Bronchial epithelial cell (primary cell): ENCODE results near the gene LARP1. TPM values are rescaled to one million over a fixed set of nuclear protein-coding genes. Genes with fewer than 3 reads are reported as not detected.

ENCODE experiments used
- DNase-seq: peaks from one replicate; pipeline ENCODE4 v3.0.0-alpha.2; 2010; ENCODE audit warnings: low read depth
- FAIRE-seq: peaks from 2 replicates; lab custom pipeline; 2011; peaks lifted over from hg19 to GRCh38; lab: Jason Lieb, UNC
- H3K27me3 ChIP-seq: 2 replicates; pipeline ENCODE4 v1.5.1; 2011; ENCODE audit warnings: low read length; ENCODE audit not compliant: control insufficient read depth, insufficient read depth
- H3K36me3 ChIP-seq: 2 replicates; pipeline ENCODE4 v1.5.1; 2011; ENCODE audit warnings: low read length; ENCODE audit not compliant: control insufficient read depth, insufficient read depth
- H3K4me3 ChIP-seq: 2 replicates; pipeline ENCODE4 v1.5.1; 2011; ENCODE audit warnings: mild to moderate bottlenecking, low read depth, low read length, control low read depth
- CTCF ChIP-seq: IDR thresholded peaks from 2 replicates; pipeline ENCODE4 v1.5.1; 2011; ENCODE audit warnings: mild to moderate bottlenecking, moderate library complexity, low read length, control low read depth, inconsistent platforms; ENCODE audit not compliant: insufficient read depth, severe bottlenecking
- total RNA-seq: library from RNA; depleted of rRNA; stranded (reverse); fragments of >200 nt; gene quantifications from 2 replicates; pipeline ENCODE4 v1.2.1, GENCODE V29; 2014

LARP1 gene
- total RNA-seq, 1 donor from 2014 or later, result 42.6 TPM

- Histone ChIP-seq H3K36me3 (peaks cover 4% of the 10 kb centered on the region), H3K27me3 (no peaks in the 10 kb centered on the region), H3K4me3 (no peak overlapping the region)
- FAIRE-seq (no peak), DNase-seq (no peak)
- TF ChIP-seq CTCF, result no peak
Measured at GRCh38 chr5:154768207-154768606, 13.0 kb downstream of the LARP1 start.

- DNase-seq (no peak), FAIRE-seq (no peak)
- Histone ChIP-seq H3K4me3 (no peak overlapping the region), H3K27me3 (no peaks in the 10 kb centered on the region), H3K36me3 (peaks cover 9% of the 10 kb centered on the region)
- no peak for TF ChIP-seq CTCF
Measured at GRCh38 chr5:154770111-154770510, 14.9 kb downstream of the LARP1 start.

- H3K27me3 ChIP-seq, result no peaks in the 10 kb centered on the region
- FAIRE-seq (no peak), DNase-seq (no peak)
- no peak for TF ChIP-seq CTCF
- no peak overlapping the region for H3K4me3 ChIP-seq
- H3K36me3 ChIP-seq, result peaks cover 9% of the 10 kb centered on the region
Measured at GRCh38 chr5:154771383-154771901, 16.3 kb downstream of the LARP1 start.

- no peak for TF ChIP-seq CTCF
- Histone ChIP-seq H3K27me3 (no peaks in the 10 kb centered on the region), H3K36me3 (peaks cover 9% of the 10 kb centered on the region), H3K4me3 (no peak overlapping the region)
- DNase-seq (no peak), FAIRE-seq (no peak)
Measured at GRCh38 chr5:154773326-154773725, 18.1 kb downstream of the LARP1 start.

- Histone ChIP-seq H3K36me3 (peaks cover 10% of the 10 kb centered on the region), H3K27me3 (no peaks in the 10 kb centered on the region), H3K4me3 (no peak overlapping the region)
- TF ChIP-seq CTCF, result no peak
- DNase-seq, result no peak
- FAIRE-seq, result no peak
Measured at GRCh38 chr5:154776167-154776566, 21.0 kb downstream of the LARP1 start.

- H3K36me3 ChIP-seq, result peaks cover 7% of the 10 kb centered on the region
- no peak for FAIRE-seq
- H3K27me3 ChIP-seq, result no peaks in the 10 kb centered on the region
- DNase-seq, result no peak
- no peak overlapping the region for H3K4me3 ChIP-seq
- TF ChIP-seq CTCF, result no peak
Measured at GRCh38 chr5:154778534-154778933, 23.4 kb downstream of the LARP1 start.
